ENCODE results near the gene HK1.
A peak's percentile ranks its signal among the peaks of the same experiment; 100 is the strongest.
"Not testable (repeated sequence)": the region's sequence is repeated elsewhere in the genome, so short reads cannot be mapped to it uniquely, and the experiment has no call there.

Gene HK1

DNA sequence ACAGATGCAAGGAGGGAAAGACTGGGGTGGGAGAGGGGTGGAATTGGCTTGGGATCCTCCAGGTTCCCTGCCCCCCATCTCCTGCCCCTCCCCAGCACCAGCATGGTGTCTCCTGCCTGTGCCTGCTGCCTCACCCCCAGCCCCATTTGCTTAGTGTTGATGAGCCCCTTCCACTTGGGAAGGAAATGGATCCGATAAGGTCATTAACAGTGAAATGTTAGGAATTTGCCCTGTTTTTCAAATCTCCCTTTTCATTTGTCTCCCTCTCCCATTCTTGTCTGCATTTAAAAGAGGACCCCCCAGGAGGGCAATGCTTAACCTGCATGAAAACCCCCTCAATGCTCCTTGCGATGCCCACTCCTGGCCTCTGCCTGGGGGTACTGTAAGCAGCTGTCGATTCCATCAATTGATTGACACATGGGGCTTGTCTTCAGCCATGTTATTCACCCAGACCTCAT, 51.5 kb downstream of the HK1 start:
- no peak for DNase-seq

DNA sequence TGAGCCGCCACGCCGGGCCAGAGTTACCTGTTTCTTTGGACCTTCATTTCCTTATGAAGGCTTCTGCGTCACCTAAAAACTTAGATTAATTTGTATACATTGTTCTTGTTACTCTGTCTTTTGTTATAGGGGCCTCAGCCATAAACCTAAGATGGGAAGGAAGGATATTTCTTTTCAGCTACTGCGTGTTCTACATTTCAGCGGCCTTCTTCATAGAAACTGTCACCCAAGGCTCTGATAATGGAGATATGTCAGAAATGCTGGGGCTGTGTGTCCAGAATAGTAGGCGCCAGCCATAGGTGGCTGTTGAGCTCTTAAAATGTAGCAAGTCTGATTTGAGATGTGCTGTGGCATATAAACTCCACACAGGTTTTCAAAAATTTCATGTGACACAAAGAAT, 52.9 kb downstream of the HK1 start:
- DNase-seq = no peak

DNA sequence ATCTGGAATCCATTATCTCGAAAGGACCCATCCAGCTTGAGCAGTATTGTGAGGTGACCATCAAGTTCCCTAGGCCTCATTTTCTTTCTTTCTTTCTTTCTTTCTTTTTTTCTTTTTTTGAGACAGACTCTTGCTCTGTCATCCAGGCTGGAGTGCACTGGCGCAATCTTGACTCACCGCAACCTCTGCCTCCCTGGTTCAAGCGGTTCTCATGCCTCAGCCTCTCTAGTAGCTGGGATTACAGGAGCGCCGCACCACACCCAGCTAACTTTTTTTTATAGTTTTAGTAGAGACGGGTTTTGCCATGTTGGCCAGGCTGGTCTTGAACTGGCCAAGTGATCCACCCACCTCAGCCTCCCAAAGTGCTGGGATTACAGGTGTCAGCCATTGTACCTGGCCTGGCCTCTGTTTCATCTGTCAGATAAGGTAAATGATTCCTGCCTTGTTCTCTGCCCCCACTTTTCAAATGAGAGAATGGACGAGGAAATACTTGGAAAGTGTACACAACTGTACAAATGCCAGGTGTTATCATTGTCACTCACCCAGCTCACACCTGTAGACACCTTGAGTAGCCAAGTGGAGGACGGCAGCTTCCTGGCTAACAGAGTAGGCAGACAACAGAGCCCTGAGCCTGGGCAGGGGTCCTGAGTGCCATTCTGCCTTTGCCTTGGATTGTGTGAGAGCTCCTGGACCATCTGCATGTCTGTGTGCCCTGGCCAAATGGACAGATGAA, 54.1 kb downstream of the HK1 start:
- DNase-seq = no peak

DNA sequence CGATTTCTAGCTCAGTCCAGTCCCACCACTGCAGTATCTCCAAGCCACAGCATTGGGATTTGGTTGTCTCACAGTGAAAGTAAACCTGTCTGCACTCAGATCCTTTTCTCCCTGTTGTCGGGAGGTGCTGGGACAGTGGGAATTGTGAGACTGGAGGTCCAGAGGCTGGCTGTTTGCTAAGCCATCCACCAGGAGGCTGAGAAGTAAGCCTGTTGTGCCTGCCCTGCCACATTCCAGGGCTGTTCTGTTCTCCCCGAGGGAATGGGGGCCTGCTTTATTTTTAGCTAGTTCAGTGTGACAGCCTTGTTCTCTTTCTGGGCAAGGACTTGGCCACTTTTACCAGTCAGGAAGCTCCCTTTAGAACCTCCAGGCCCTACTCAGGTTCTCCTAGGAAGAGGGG, 54.9 kb downstream of the HK1 start:
- no peak for DNase-seq

DNA sequence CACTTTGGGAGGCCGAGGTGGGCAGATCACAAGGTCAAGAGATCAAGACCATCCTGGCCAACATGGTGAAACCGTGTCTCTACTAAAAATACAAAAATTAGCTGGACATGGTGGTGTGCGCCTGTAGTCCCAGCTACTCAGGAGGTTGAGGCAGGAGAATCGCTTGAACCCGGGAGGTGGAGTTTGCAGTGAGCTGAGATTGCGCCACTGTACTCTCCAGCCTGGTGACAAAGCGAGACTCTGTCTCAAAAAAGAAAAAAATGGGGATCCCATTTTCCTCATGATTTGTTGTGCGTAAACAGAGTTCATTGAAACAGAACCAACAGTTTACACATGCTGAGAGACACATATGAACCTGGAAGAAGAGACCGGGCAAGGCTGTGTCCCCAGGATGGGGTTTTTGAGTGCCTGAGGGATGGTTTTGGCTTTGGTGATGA, 55.6 kb downstream of the HK1 start:
- DNase-seq = not testable (repeated sequence)

DNA sequence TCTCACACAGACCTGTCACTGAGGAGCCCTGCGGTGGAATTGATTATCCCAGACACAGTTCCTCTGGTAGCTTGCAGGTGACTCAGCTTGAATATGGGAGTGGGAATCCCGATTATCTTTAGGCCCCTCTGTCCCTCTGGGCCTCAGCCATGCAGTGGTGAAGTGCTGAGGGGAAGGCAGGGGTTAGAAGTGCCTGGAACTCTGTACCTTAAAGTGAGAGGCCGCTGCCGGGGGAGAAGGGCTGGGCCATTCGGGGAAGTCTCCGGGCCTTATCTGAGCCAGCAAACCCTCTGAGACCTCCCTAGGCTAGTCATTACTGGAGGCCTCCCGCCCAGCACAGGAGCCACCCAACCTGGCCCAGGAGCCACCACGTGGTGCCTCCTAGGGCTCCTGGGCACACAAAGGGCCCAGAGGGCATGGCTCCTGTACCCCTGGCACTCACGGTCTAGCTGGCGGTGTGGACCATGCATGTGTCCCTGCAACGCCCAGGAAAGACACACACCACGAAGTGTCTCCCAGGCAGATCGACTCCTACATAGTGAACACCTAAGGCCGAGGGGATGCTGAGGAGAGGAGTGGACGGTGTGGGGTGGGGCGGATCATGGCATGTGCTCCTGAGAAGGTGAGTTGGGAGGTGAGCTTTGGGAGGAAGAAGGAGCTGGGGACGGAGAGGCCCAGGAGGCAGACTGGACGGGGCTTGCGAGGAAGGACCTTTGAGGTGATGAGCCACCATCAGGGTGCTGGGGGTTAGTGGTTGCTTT, 56.2 kb downstream of the HK1 start:
- DNase-seq = no peak

DNA sequence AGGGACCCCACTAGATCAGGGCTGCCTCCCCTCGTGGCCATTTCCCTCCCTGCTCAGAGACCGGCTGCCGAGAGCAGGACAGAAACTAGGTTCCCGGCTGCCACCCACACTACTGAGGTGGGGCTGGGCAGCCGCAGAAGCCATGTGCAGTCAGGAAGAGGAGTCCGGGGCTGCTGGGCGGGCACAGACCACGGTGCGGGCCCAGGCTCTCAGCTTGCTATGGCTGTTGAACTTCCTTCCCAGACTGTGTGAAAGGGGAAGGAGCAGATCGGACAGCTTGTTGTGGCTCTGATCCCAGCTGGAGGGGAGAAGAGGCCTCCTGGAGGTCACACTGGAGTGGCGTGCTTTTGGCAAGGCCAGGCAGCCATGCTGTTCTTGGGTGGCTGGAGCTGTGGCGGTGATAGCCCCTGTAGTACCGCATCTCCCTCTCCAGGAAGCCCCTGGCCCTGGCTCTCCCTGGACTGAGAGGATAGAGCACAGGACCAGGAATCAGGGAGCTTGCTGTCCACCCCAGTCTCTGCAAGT, 56.8 kb downstream of the HK1 start:
- peak; percentile 45 for DNase-seq

DNA sequence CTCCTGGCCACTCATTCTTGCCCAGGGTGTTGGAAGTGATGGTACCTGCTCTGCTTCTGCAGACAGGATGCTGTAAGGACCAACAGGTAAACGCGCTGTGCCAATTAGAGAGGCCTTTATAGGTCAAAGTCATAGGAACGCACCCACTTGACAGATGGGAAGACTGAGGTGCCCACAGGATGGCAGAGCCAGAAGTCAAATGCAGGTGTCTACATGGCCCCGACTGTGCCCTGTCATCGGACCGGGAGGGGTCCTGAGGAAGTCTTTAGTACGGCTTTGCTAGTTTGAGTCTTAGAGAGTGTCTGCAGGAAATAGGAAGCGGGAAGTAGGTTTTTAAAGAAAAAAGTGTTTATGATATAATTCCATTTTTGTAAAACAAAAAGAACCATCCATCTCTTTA, 57.3 kb downstream of the HK1 start:
- no peak for DNase-seq

DNA sequence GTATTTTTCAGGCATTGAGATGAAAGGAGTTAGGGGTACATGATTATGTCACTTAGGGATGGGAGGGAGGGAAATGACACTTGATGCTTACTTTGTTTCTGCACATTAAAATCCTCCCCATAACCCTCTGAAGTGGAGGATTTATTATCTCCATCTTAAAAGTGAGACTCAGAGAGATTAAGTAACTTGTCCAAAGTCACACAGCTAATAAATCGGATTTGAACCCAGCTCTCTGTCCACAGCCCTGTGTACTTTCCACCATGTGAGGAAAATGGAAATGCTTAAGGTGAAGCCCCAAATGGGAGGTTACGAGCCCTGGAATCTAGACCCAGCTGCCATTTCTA, 58.6 kb downstream of the HK1 start:
- DNase-seq = no peak

DNA sequence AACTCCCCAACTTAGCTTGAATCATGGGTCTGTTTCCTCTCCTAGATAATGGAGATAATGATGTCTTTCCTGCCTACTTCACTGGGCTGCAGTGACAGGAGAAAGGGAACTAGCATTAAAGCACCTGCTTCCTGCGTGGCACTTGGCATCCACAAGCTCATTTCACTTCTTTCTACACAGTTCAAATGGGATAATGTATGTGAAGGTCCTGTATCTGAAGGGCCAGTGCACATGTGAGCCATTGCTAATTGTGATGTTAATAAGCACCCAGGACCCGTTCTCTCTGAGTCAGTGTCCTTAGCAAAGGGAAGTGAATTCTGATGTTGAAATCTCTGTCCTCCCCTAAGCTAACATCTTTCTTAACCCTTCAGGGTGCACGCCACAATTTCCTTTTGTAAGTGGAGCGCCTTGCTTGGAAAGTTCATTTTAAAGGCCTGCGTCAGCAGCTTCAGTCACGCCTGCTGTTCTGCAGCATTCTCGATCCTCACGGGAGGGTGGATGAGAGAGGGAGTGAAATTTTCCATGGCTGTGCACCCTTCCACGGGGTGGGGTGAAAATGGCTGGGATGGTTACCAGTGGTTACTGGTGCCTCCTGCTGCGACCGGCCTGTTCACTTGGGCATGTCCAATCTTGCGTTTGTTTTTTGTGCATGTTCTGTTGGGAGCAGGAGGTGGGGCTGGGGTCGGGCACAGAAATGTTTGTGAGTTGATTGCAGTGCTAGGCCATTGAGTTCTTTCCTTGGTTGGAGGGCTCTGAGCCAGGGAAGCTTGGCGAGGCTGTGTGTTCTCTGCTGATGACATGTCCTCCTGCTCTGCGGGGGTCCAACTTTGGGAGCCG, 59.2 kb downstream of the HK1 start:
- DNase-seq = no peak

DNA sequence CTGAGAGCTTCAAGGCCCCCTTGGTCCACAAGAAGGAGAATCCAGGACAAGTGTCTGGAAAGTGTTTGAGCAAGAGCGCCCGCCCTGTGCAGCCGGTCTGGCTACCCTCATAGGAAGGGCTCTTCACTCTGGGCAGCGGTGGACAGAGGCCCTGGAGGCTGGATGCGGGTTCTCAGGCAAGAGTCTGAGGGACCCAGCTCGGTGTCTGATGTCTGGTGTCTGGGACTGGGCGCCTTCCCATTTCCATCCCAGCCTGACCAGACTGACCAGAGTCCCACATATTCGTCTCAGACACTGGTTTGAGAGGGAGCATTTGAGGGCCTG, 59.8 kb downstream of the HK1 start:
- DNase-seq = no peak

DNA sequence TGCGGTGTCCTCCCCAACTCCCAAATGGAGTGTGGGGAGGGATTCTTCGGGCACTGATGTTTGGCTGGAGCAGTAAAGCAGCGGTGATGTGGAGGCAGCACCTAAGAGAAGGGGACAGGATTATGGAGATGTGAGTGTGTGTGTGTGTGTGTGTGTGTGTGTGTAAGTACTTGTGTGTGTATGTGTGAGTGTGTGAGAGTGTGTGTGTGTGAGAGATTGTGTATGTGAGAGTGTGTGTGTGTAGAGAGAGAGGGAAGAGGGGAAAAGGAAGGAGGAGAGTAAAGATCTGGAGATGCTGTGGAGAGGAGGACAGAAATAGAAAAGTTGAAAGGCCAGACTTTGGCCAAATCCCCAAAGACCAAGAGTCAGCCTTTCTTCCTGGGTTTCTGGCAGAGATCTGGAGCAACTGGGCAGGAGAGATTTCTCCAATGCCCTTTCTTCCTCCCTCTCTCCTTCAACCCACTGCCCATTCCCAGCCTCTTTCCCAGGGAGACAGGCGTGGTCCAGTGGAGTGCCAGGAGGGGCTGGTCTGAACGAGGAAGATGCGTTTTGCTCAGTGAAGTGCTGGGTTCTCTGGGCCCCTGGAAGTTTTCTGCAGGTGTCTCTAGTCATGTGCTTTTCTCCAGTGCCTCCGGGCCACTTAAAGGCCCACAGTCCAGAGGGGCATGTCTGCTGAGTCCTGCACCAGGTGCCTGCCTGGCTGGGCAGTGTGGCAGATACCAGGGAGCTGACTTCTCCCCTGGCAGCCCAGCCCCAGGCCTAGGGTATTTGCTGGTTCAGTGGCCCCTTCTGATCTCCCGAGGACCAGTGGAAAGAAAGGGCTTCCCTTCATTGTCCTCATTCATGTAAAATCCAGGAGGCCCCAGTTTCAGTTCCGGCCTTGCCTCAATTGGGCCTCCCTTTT, 60.5 kb downstream of the HK1 start:
- DNase-seq = no peak

DNA sequence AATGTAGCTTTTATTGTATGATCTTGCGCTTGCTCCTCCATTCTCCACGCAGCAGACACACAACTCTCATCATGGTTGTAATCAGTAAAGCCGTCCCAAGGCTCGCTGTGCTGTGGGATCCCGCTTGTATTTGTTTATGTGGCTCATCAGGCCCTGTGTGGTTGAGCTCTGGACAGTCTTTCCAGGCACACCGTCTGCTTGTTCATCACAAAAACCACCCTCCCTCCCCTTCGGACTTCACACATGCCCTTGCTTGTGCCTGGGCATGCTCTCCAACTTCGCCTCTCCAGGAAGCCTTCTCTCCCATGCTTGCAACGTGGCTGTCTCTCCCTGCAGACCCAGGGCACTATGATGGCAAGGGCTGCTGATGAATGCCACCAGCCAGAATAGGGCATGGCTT, 62.4 kb downstream of the HK1 start:
- no peak for DNase-seq

DNA sequence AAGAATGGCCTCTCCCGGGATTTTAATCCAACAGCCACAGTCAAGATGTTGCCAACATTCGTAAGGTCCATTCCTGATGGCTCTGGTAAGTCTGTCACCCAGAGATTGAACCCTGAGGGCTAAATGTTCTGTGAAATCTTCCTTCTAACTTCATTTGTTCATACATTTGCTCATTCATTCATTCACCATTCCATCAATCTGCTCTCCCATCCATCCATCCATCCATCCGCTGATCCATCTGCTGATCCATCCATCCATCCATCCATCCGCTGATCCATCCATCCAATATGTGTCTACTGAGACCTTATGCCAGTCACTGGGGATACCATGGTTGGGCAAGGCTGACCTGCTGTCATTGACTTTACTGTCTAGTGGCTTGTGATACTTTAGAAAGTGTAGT, 65.6 kb downstream of the HK1 start:
- DNase-seq = no peak

DNA sequence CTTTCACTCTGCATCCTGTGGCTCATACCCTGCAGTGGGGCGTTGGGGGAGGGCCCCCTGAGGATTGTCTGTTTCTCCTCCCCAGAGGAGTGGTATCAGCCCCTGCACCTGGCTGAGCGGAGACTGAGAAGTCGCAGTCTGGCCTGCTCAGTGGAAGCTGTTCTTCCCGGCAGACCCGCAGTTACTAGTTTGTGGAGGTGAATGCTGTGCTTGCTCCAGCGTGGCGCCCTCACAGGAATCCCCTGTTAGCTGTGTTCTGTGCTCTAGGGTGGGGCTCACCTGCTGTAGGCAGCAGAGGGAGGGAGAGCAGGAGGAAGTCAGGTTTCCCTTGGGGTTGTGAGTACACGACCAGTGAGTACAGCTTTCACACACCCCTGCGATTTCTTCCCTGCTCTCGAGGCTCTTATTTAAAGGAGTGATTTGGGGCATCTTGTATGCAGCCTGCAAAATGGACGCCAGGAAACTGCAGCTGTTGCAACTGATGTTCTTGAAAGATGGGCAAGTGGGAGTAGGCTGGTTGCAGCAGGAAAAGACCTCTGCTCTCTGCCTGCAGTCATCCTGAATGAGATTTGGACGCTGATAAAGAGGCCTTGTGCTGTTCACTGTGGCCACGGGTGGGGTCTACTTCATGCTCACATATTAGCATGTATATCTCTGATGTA, 66.4 kb downstream of the HK1 start:
- DNase-seq = no peak

DNA sequence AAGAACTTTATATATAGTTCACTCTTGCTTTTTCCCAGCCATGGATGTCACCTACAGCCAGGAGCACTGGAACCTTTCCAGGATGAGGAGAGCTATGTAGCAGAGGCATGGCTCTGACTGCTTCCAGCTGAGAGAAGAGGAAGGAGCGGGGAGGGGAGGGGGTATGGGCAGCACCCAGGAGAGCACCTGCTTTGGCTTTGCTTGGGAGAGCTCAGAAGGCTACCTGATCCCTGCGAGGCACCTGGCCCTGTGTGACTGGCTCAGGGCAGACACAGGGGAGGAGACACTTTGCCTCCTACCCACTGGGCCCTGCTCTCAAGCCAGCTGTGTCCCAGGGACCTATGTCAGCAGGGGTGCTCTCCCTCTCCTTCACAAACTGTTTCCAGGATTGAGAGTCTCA, 67.1 kb downstream of the HK1 start:
- no peak for DNase-seq

DNA sequence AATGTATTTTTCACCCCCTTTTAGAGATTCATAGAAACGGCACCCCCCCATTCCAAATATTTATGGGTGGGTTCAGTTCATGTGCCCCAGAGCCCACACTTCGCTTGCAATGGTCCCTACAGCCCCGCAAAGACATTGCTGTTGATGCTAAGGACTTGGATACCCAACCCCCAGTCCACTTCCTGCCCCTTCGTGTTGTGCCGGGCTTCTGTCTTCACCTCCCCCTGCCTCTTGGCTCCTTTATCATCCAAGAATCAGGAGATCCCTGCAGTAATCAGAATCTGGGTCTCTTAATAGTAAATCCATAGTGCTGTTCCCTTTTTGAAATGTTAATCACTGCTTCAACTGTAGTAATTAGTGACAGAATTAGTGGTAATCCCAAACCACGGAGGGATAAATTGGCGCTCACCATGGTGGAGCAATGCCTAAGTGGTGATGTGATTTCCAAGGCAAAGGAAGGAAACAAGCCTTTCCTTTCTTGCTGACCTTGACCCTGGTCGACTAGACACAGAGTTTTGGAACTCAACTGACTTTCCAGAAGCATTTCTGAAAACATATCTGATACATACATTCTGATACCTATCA, 67.7 kb downstream of the HK1 start:
- no peak for DNase-seq

DNA sequence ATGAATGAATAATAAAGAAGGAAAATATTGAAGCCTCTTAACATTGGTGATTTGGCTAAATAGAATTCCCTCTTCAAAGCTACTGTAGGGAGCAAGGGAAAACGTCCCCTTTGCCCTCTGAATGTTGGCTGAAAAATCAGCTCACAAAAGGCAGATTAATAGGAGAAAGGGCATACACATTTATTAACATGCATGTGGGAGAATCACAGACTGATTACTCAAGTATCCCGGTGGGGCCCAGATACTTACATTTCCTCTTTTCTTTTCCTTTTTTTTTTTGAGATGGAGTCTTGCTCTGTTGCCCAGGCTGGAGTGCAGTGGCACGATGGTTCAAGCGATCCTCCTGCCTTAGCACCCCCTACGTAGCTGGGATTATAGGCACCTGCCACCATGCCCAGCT, 68.5 kb downstream of the HK1 start:
- no peak for DNase-seq

DNA sequence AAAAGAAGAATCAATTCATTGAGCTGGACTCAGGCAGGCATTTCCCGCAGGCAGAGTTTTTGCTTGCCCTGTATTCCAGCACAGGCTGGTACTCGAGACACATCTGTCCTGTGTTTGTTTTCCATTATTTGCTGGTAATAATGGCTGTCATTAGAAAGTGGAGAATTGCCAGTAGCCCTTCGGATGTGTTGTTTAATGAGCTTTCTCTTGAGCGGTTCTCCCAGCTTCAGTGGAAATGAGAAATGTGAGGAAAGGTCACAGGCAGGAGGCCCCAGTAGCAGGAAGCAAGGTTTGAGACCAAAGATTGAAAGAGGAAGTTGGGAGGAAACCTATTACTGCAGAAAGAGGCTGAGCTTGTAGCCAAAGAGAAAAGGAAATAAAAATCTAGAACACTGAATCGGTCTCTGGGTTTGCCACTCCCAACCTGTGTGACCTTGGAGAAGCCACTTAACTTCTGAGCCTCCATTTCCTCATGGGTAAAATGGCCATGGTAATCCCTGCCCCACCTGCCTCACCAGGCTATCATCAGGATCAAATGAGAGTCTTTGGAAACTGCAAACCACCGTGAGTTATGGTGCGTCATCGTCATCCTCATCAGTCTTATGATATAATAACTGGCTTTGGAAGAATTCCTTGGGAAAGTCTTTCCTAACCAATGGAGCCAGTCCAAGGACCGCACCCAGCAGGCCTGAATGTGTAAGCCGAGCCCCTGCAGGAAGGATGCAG, 70.7 kb downstream of the HK1 start:
- DNase-seq = peak; percentile 61

DNA sequence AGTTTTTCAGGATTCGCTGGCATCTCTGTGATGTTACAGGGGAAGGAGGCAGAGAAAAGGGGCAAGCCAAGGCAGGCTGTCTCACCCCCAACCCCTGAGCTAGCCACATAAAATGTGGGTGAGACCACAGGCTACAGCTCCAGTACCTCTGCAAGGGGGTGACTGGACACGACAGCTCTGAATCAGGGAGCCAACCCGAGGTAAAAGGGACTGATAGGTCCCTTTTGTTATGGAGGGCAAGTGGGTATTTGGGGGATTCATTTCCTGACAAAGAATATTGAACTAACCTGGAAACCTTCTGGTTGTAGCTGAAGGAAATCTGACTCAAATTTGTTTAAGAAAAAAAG, 71.2 kb downstream of the HK1 start:
- no peak for DNase-seq

DNA sequence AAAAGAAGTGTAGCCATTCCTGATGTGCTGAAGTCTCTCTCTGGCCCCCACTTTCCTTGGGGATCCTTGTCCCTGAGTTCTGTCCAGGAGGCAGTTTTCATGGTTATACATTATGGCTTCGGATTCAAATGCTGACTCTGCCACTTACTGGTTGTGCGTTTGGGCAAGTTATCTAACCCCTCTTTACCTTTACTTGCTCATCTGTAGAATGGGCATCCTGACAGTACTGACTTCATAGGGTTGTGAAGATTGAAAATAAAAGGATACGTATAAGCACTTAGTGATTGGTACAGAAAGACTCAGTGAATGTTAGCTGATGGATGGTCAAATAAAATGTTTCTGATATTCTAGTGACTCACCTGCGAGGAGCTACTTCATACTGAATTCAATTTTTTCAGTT, 73.3 kb downstream of the HK1 start:
- no peak for DNase-seq
